Mesenchymal stem cell (in vitro differentiated cells and primary cell): ENCODE data around the gene CAPG.
A peak's percentile ranks its signal among the peaks of the same experiment; 100 is the strongest.

Experiments used
- DNase-seq: peaks from one replicate; pipeline ENCODE4 v3.0.0-alpha.2; 2013
- H2AFZ ChIP-seq: one replicate; pipeline ENCODE4 v1.6.1; 2013; ENCODE audit warnings: low read depth, mild to moderate bottlenecking, control low read depth, inconsistent platforms, low read length, moderate library complexity
- H2AK5ac ChIP-seq: 2 replicates; pipeline ENCODE4 v1.6.1; 2013; ENCODE audit warnings: low read length, moderate library complexity, mild to moderate bottlenecking, inconsistent platforms; ENCODE audit not compliant: severe bottlenecking
- H2BK120ac ChIP-seq: one replicate; pipeline ENCODE4 v1.6.1; 2013; ENCODE audit warnings: low read depth, mild to moderate bottlenecking, inconsistent platforms, low read length, moderate library complexity
- H2BK12ac ChIP-seq, 2 experiments: one replicate each; pipeline ENCODE4 v1.6.1; 2013; ENCODE audit warnings: inconsistent platforms in 2 of 2, low read length in 2 of 2, mild to moderate bottlenecking in 2 of 2, moderate library complexity in 2 of 2, control low read depth in 1 of 2
- H2BK15ac ChIP-seq: one replicate; pipeline ENCODE4 v1.6.1; 2013; ENCODE audit warnings: mild to moderate bottlenecking, low read depth, inconsistent platforms; ENCODE audit not compliant: poor library complexity, severe bottlenecking
- H2BK5ac ChIP-seq: 2 replicates; pipeline ENCODE4 v1.6.1; 2013; ENCODE audit warnings: low read depth, mild to moderate bottlenecking, low read length, control low read depth, inconsistent platforms; ENCODE audit not compliant: poor library complexity, severe bottlenecking
- H3K14ac ChIP-seq, 2 experiments: one replicate each; pipeline ENCODE4 v1.6.1; 2013; ENCODE audit warnings: inconsistent platforms in 2 of 2, low read length in 2 of 2, control low read depth in 1 of 2, mild to moderate bottlenecking in 1 of 2, moderate library complexity in 1 of 2
- H3K18ac ChIP-seq, 2 experiments: one replicate each; pipeline ENCODE4 v1.6.1; 2013; ENCODE audit warnings: inconsistent platforms in 2 of 2, low read length in 2 of 2, control low read depth in 1 of 2, low read depth in 1 of 2, mild to moderate bottlenecking in 1 of 2
- H3K23ac ChIP-seq, 2 experiments: one replicate each; pipeline ENCODE4 v1.6.1; 2013; ENCODE audit warnings: inconsistent platforms in 2 of 2, low read length in 2 of 2, mild to moderate bottlenecking in 2 of 2, moderate library complexity in 2 of 2, control low read depth in 1 of 2
- H3K27ac ChIP-seq: 2 replicates; pipeline ENCODE4 v1.5.1; 2013; ENCODE audit warnings: mild to moderate bottlenecking, moderate library complexity, low read length, control low read depth, inconsistent platforms; ENCODE audit not compliant: poor library complexity, severe bottlenecking
- H3K27me3 ChIP-seq, 2 experiments: 2 replicates each; pipeline versions ENCODE4 v1.6.1 to v1.7.0; 2013; ENCODE audit warnings: low read length in 2 of 2, mild to moderate bottlenecking in 2 of 2, moderate library complexity in 2 of 2, control low read depth in 1 of 2, inconsistent platforms in 1 of 2; ENCODE audit not compliant: control insufficient read depth in 1 of 2, insufficient read depth in 1 of 2
- H3K36me3 ChIP-seq, 2 experiments: 2 replicates each; pipeline versions ENCODE4 v1.6.1 to v1.7.0; 2013; ENCODE audit warnings: low read length in 2 of 2, control low read depth in 1 of 2, inconsistent platforms in 1 of 2, low read depth in 1 of 2, mild to moderate bottlenecking in 1 of 2; ENCODE audit not compliant: insufficient read depth in 2 of 2, control insufficient read depth in 1 of 2
- H3K4ac ChIP-seq, 2 experiments: one replicate each; pipeline ENCODE4 v1.6.1; 2013; ENCODE audit warnings: inconsistent platforms in 2 of 2, low read length in 2 of 2, mild to moderate bottlenecking in 2 of 2, moderate library complexity in 2 of 2, control low read depth in 1 of 2, low read depth in 1 of 2
- H3K4me1 ChIP-seq: 2 replicates; pipeline ENCODE4 v1.6.1; 2013; ENCODE audit warnings: low read depth, low read length, control low read depth; ENCODE audit not compliant: control insufficient read depth, insufficient read depth
- H3K4me2 ChIP-seq: 2 replicates; pipeline ENCODE4 v1.6.1; 2013; ENCODE audit warnings: low read length, mild to moderate bottlenecking, inconsistent platforms; ENCODE audit not compliant: poor library complexity, severe bottlenecking
- H3K4me3 ChIP-seq, 2 experiments: 2 replicates each; pipeline versions ENCODE4 v1.5.1 to v1.7.0; 2013; ENCODE audit warnings: low read length in 2 of 2, mild to moderate bottlenecking in 2 of 2, control low read depth in 1 of 2, low read depth in 1 of 2; ENCODE audit not compliant: insufficient read depth in 1 of 2
- H3K79me1 ChIP-seq: replicated peaks from 2 replicates; pipeline ENCODE4 v1.6.1; 2013; ENCODE audit warnings: mild to moderate bottlenecking, control low read depth, low read length, inconsistent platforms; ENCODE audit not compliant: poor library complexity, severe bottlenecking
- H3K9ac ChIP-seq: 2 replicates; pipeline ENCODE4 v1.7.0; 2013; ENCODE audit warnings: mild to moderate bottlenecking, low read length, moderate library complexity
- H3K9me3 ChIP-seq: 2 replicates; pipeline ENCODE4 v1.7.0; 2013; ENCODE audit warnings: mild to moderate bottlenecking, low read length; ENCODE audit not compliant: control insufficient read depth
- H4K8ac ChIP-seq: one replicate; pipeline ENCODE4 v1.6.1; 2013; ENCODE audit warnings: inconsistent platforms, mild to moderate bottlenecking, low read length, moderate library complexity
- H4K91ac ChIP-seq: one replicate; pipeline ENCODE4 v1.6.1; 2013; ENCODE audit warnings: mild to moderate bottlenecking, low read length, inconsistent platforms
- WGBS: methylation state at CpG from one replicate; pipeline ENCODE4 v1.1.7; 2013; ENCODE audit warnings: mixed read lengths; 5-methylcytosine and 5-hydroxymethylcytosine counted together

Gene CAPG

GRCh38 chr2:85378257-85378656 is 31.9 kb downstream of the CAPG start:
- no peaks in the 10 kb centered on the region for H3K79me1 ChIP-seq
- peaks cover 8% of the 10 kb centered on the region for H3K9me3 ChIP-seq
- no peak overlapping the region for H2BK120ac ChIP-seq
- no peak overlapping the region for H3K23ac ChIP-seq
- no peak overlapping the region for H3K4me2 ChIP-seq
- H4K8ac ChIP-seq, result no peak overlapping the region
- no peaks in the 10 kb centered on the region for H3K27me3 ChIP-seq
- DNase-seq, result no peak
- H2BK5ac ChIP-seq, result no peak overlapping the region
- no peak overlapping the region for H3K9ac ChIP-seq
- H3K4me1 ChIP-seq, result no peaks in the 10 kb centered on the region
- no peak overlapping the region for H2AK5ac ChIP-seq
- no peak overlapping the region for H3K27ac ChIP-seq
- no peak overlapping the region for H3K4ac ChIP-seq
- H2AFZ ChIP-seq, result no peak overlapping the region
- H3K18ac ChIP-seq, result no peak overlapping the region
- WGBS, result 99% methylated on average over 5 of the region's 5 CpGs
- H3K14ac ChIP-seq, result no peak overlapping the region
- no peak overlapping the region for H2BK15ac ChIP-seq
- H3K4me3 ChIP-seq, result no peak overlapping the region
- H4K91ac ChIP-seq, result no peak overlapping the region
- no peak overlapping the region for H2BK12ac ChIP-seq
- peaks cover 18 to 46% of the 10 kb centered on the region in 2 experiments for H3K36me3 ChIP-seq

DNA sequence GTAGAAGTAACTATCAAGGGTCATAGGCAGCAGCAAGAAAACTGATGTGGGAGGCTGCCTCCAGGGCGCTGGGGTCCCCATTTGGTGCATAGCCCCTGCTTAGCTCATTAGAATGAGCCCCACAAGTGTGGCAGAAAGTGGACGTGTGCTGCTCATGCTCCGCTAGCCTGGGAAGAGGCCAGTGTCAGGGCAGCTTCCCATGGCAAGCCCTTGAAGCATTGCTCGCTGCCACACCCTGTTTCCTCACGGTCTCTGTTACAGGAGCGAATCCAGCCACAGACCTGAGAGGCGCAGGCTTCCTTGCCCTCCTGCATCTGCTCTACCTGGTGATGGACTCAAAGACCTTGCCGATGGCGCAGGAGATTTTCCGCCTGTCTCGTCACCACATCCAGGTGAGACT is 33.1 kb downstream of the CAPG start:
- DNase-seq, result no peak
- H3K9ac ChIP-seq, result peak overlapping the region; percentile 30
- H3K18ac ChIP-seq, result no peak overlapping the region
- no peaks in the 10 kb centered on the region for H3K27me3 ChIP-seq
- peaks cover 8% of the 10 kb centered on the region for H3K9me3 ChIP-seq
- H4K8ac ChIP-seq, result no peak overlapping the region
- H2AK5ac ChIP-seq, result no peak overlapping the region
- no peak overlapping the region for H2AFZ ChIP-seq
- no peak overlapping the region for H3K27ac ChIP-seq
- no peak overlapping the region for H2BK120ac ChIP-seq
- H2BK15ac ChIP-seq, result no peak overlapping the region
- H3K23ac ChIP-seq, result no peak overlapping the region
- H3K4me2 ChIP-seq, result no peak overlapping the region
- no peak overlapping the region for H2BK12ac ChIP-seq
- H3K36me3 ChIP-seq, result peaks cover 13 to 49% of the 10 kb centered on the region in 2 experiments
- H3K79me1 ChIP-seq, result no peaks in the 10 kb centered on the region
- 96% methylated on average over 11 of the region's 11 CpGs for WGBS
- no peaks in the 10 kb centered on the region for H3K4me1 ChIP-seq
- no peak overlapping the region for H3K4ac ChIP-seq
- H4K91ac ChIP-seq, result no peak overlapping the region
- H3K14ac ChIP-seq, result no peak overlapping the region
- H2BK5ac ChIP-seq, result no peak overlapping the region
- peak overlapping the region in 1 of 2 experiments; percentile 45 for H3K4me3 ChIP-seq

GRCh38 chr2:85376291-85377065 is 33.7 kb downstream of the CAPG start:
- Histone ChIP-seq H2BK5ac (no peak overlapping the region), H4K8ac (no peak overlapping the region), H3K27me3 (no peaks in the 10 kb centered on the region), H3K9ac (peak overlapping the region; percentile 30), H3K9me3 (peaks cover 8% of the 10 kb centered on the region), H2AK5ac (no peak overlapping the region), H3K4me1 (no peaks in the 10 kb centered on the region), H3K23ac (no peak overlapping the region), H3K18ac (no peak overlapping the region), H3K4me3 (peak overlapping the region in 1 of 2 experiments; percentile 45), H3K14ac (peak overlapping the region in 1 of 2 experiments; percentile 48), H2BK120ac (no peak overlapping the region), H3K4me2 (no peak overlapping the region), H2AFZ (no peak overlapping the region), H4K91ac (no peak overlapping the region), H2BK15ac (no peak overlapping the region), H3K27ac (no peak overlapping the region), H3K79me1 (no peaks in the 10 kb centered on the region), H3K36me3 (peaks cover 15 to 50% of the 10 kb centered on the region in 2 experiments), H3K4ac (no peak overlapping the region), H2BK12ac (no peak overlapping the region)
- DNase-seq, result peak; percentile 7
- 98% methylated on average over 5 of the region's 5 CpGs for WGBS

DNA sequence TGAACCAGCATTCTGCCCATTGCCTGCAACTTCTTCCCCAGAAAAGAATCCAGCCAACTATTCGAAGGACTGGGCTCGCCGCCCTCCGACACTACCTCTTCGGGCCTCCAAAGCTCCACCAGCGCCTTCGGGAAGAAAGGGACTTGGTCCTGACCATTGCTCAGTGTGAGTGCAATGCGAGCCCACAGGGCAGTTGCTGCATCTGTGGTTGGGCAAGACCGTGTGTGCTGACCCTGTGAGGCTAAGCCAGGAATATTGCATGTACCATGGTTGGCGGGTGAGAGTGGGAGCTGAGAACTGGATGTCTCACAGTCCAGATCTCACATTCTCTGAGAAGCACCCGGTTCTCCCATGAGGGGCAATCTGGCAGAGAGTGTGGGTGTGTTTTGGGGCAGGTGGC is 39.1 kb downstream of the CAPG start:
- H4K91ac ChIP-seq, result no peak overlapping the region
- no peak overlapping the region for H2BK12ac ChIP-seq
- no peak overlapping the region for H3K23ac ChIP-seq
- H3K27ac ChIP-seq, result no peak overlapping the region
- no peak overlapping the region for H3K4me2 ChIP-seq
- 98% methylated on average over 11 of the region's 11 CpGs for WGBS
- H3K36me3 ChIP-seq, result peaks cover 22 to 40% of the 10 kb centered on the region in 2 experiments
- no peak overlapping the region for H3K4me3 ChIP-seq
- no peak overlapping the region for H4K8ac ChIP-seq
- no peak overlapping the region for H2AFZ ChIP-seq
- no peaks in the 10 kb centered on the region for H3K9me3 ChIP-seq
- H2BK15ac ChIP-seq, result no peak overlapping the region
- H3K9ac ChIP-seq, result no peak overlapping the region
- no peak overlapping the region for H2BK120ac ChIP-seq
- H3K4me1 ChIP-seq, result peaks cover 1% of the 10 kb centered on the region
- no peaks in the 10 kb centered on the region for H3K79me1 ChIP-seq
- no peak overlapping the region for H3K18ac ChIP-seq
- no peak overlapping the region for H3K4ac ChIP-seq
- no peak overlapping the region for H2BK5ac ChIP-seq
- no peaks in the 10 kb centered on the region for H3K27me3 ChIP-seq
- no peak overlapping the region for H3K14ac ChIP-seq
- no peak overlapping the region for H2AK5ac ChIP-seq
- no peak for DNase-seq
